Activated naive CD8-positive, alpha-beta T cell treated with anti-CD3 and anti-CD28 coated beads, Interleukin-2, amount 50 U/mL, for 16 hours (primary cell): ENCODE data around the gene ESRRG.
"Not testable (repeated sequence)": the region's sequence is repeated elsewhere in the genome, so short reads cannot be mapped to it uniquely, and the experiment has no call there.

Experiments used
- DNase-seq: peaks from one replicate; pipeline ENCODE4 v3.0.0-alpha.2; 2020; ENCODE audit warnings: low read depth, low spot score

ESRRG gene

DNA sequence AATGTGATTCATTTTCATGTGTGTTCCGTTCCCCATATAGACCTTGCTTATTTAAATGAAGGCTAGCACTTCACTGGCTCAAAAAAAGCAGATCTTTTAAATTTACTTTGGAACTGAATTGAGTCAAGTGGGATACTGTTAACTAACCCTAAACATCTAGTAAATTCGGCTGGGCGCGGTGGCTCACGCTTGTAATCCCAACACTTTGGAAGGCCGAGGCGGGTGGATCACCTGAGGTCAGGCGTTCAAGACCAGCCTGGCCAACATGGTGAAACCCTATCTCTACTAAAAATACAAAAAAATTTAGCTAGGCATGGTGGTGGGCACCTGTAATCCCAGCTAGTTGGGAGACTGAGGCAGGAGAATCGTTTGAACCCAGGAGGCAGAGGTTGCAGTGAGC lies 19.2 kb downstream of the ESRRG start:
- DNase-seq, result not testable (repeated sequence)

GRCh38 chr1:216702170-216702569 lies 21.1 kb downstream of the ESRRG start:
- no peak for DNase-seq

GRCh38 chr1:216700779-216701178 lies 22.4 kb downstream of the ESRRG start:
- no peak for DNase-seq

GRCh38 chr1:216691710-216692109 lies 31.5 kb downstream of the ESRRG start:
- no peak for DNase-seq

DNA sequence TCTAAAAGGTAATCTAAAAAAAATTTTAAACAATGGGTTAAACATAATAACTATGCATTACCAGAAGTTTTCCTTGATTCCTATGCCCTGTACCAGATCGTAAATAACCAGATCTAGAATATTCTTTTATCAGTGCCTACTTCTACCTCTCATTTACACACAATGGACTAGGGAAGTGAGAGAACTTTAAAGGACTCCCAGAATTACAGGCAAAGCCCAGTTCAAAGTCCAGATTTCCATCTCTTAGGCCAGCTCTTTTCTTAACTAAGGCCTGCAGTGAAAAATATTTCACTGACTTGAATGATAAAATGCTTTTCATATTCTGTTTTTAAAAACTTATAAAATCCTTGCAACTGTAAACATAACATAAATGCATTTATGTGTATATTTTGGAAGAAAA lies 32.6 kb downstream of the ESRRG start:
- DNase-seq, result no peak

DNA sequence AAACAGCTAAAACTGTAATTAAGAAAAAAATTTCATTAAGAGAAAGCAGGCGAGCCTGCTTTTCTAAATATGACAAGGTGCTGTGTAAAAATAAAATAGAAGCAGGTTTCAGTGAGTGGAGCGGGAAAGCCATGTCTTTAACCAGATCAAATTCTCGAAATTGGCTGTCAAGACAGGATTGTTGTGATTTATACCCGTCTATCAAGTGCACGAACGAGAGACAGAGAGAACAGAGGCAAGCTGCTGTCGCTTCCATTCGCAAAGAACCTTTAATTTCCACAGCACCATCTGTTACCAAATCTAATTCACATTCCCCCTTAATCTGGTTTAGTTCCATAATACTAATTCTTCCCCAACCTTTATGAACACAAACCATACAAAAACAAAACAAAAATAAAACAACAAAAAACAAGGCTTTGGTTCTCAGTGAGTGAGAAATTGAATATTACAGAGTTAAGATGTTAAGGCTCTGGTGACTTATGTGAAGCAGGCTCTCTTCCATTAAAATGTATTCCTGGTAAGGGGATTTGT lies 35.0 kb downstream of the ESRRG start:
- no peak for DNase-seq

DNA sequence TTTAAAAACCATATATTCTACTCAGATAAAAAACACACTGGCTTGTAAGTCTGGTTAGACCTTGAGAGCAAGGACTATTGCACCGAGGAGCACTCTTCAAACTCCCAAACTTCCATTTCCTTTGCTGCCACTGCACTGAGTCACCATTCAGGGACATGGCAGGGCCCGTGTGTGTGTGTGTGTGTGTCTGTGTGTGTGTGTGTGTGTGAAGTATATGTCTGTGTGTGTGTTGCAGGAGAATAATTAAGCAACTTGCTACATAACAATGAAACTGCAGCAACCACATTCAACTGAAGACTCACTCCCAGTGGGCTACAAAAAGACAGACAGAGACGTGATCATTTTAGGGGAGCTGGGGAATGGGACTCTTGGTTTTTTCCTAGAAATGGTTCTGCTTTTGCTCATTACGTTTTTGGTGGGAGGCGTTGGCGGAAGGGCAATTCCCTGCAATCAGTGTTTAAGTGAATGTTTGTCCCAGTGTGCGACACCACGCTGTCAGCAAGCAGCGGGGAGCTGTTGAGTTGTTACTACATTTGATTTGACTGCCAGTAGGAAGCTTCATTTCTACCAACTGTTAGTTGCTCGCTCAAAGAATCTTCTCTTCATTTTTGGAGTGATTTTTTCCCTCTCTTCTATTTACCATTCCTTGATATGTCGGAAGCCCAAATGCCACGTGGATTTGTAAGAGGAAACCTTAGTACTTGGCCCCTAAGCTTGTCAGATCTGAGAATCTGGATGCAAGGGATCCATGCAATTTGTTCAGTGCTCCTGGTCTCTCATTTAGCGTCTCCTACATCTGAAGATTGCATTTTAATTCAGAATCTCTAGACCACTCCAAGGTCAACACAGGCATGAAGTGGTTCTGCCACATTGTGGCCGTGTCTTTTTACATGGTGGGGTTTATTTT lies 36.1 kb downstream of the ESRRG start:
- DNase-seq, result no peak

- no peak for DNase-seq
Observed at GRCh38 chr1:216682752-216683151, 40.5 kb downstream of the ESRRG start.

GRCh38 chr1:216679108-216679507 lies 44.1 kb downstream of the ESRRG start:
- no peak for DNase-seq

GRCh38 chr1:216670118-216670883 lies 52.9 kb downstream of the ESRRG start:
- DNase-seq, result no peak

DNA sequence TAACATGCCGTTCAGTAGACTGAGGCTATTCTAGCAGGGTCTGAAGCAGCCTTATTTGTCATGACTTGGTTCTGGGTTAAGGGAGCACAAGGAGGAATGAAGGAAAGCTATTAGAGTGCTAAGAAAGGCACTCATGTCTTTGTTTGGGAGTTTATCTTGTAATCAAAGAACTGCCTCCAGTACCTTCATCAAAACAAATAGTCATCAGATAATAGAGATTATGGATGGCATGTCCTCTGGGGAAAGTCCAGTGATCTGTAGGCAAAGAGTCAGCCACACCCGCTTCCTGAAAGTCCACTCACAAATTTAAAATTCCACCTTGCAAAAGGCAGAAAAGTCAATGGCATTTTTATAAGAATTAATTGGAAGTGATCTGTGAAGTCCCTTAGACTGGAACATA lies 56.8 kb downstream of the ESRRG start:
- no peak for DNase-seq

DNA sequence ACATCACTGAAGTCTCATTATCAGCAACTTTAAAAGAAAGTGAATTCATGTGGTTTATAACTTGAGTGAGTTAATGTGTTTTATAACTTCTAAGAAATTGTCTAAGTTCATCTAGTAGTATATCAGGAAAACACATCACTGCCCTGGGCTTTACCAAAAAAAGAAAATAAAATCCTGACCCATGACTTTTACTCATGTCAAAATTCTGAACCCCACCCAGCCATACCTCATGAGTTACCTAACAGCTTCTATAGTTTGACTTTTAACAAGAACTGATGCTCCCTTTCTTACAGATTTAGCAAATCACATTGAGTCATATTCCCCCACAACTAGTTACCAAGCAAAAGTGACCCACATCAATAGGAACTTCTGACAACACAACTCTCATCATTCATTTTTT lies 57.4 kb downstream of the ESRRG start:
- no peak for DNase-seq

- no peak for DNase-seq
Observed at GRCh38 chr1:216665406-216665805, 57.8 kb downstream of the ESRRG start.

- DNase-seq, result no peak
Observed at GRCh38 chr1:216662681-216663080, 60.5 kb downstream of the ESRRG start.

DNA sequence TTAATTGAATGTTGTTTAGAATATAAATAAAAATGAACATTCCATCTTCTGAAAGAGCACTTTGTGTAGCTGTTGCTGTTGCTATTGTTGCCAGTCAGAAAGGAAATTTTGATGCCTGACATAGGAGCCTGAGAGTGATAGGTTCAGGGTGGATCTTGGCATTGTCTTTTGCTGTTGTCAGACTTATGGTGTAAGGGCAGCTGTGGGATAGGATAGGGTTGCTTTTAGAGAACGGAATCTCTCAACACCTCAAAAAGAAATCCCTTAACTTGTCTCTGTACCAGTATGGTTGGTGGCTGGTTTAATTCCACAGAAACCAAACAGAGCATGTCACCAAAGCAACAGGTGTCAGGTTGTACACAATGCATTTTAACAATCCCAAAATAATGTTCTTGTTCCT lies 62.7 kb downstream of the ESRRG start:
- no peak for DNase-seq

DNA sequence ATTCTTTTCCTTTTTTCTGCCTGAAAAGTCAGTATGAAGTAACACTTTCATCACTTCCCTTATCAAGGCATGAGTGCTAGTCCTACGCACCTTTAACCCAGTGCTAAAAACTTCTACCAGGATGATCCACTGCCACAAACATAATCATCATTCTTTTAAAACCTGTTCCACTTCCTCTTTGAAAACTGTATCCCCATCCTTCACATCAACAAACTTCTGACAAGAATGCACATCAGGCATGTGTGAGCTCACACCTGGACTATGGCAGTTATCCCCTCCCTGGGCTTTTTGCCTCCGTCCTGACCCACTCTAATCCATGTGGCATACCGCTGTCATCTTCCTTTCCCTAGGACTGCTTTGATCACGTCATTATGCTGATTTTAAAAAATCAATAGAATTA lies 70.2 kb downstream of the ESRRG start:
- no peak for DNase-seq

DNA sequence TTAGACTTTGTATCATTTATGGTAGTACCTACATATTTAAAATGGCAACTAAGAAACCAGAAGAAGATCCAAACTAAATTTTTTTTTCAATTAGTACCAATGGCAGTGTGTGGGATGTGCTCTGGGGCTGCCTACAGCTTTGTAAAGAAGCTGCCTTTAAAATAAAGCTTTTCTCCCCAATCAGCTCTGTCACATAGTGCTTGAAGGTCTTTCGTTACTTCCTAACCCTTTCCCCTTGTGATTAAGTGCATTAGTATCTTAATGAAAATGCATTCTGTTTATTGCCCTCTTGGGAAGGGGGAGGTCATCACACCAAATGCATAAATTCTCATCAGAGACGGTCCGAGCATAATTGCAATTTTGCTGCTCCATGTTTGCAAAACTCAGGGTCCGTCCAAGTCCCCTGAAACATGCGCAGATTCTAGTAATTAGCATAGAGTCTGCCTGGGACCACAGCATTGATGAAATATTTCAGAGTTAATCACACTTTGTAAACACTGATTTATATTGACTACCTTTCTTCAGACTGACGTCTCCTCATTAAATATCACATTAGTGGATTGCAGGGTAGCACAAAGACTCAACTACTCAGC lies 71.3 kb downstream of the ESRRG start:
- DNase-seq, result no peak

GRCh38 chr1:216643176-216643575 lies 80.1 kb downstream of the ESRRG start:
- no peak for DNase-seq

- DNase-seq, result no peak
Observed at GRCh38 chr1:216641669-216642460, 81.4 kb downstream of the ESRRG start.

DNA sequence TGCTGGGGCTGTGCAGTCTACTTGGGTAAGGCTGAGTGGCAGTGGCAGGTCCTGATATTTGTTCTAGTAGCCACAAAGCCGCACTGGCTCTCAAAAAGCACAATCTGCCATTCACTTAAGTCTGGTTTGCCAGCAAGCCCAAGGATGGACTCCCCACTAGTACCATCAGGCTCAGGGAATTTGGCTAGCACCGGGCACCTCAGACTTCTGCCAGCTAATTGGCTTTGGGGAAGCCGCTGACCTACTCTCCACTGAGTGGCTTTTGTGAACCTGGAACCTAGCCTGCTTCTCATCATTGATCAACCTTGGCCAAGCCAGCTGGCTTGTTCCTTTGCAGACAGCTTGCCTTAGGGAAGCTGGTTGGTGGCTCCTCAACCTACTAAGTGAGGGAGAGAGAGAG lies 83.1 kb downstream of the ESRRG start:
- DNase-seq, result no peak

DNA sequence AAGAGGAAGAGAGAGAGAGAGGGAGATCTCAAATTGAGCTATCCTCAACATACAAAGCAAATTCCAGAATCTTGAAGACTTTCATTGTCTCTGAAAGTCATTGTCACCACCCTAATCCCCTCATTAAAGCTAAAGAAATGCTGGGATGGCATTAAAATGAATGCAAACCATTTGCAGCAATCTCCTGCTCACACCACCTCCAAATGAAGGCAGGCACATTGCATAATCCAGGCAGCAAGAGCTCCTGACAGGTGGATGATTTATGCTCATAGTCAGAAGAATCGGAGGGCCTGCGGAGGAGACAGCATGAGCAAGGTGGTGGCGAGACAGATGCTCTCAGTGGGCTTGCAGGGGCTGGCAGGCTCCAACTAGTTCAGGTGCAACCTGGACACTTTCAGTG lies 90.2 kb downstream of the ESRRG start:
- DNase-seq, result no peak
